CD4-positive, alpha-beta T cell treated with Interleukin-2 at 100 ng/mL for 4 hours (primary cell): ENCODE measurements around the gene GRK5.

ENCODE experiments used
- DNase-seq: peaks from one replicate; pipeline ENCODE4 v3.0.0-alpha.2; 2020; ENCODE audit warnings: low spot score

Gene GRK5

GRCh38 chr10:119360181-119360921, 153.0 kb downstream of the GRK5 start:
- no peak for DNase-seq

- DNase-seq = no peak
Measured at GRCh38 chr10:119361037-119361436, 153.7 kb downstream of the GRK5 start.

DNA sequence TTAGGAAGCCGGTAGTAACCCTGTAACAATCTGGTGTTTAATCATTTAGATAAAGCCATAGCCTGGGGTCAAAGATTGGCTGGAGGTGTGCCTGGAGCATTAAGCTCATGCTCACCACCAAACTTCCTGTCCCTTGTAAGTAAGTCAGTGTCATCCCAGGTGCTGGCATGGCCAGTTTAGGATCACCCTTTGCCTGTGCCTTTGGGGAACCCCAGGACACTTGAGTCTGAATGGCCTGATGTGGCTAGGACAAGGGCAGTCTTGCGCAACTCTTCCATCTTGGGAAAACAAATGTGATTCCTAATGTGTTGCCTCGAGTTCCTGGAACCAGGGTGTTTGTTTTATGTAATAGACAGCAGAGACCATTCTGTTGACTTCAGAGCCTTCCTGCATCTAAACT, 154.8 kb downstream of the GRK5 start:
- no peak for DNase-seq

- DNase-seq = no peak
Measured at GRCh38 chr10:119364645-119365600, 157.6 kb downstream of the GRK5 start.

DNA sequence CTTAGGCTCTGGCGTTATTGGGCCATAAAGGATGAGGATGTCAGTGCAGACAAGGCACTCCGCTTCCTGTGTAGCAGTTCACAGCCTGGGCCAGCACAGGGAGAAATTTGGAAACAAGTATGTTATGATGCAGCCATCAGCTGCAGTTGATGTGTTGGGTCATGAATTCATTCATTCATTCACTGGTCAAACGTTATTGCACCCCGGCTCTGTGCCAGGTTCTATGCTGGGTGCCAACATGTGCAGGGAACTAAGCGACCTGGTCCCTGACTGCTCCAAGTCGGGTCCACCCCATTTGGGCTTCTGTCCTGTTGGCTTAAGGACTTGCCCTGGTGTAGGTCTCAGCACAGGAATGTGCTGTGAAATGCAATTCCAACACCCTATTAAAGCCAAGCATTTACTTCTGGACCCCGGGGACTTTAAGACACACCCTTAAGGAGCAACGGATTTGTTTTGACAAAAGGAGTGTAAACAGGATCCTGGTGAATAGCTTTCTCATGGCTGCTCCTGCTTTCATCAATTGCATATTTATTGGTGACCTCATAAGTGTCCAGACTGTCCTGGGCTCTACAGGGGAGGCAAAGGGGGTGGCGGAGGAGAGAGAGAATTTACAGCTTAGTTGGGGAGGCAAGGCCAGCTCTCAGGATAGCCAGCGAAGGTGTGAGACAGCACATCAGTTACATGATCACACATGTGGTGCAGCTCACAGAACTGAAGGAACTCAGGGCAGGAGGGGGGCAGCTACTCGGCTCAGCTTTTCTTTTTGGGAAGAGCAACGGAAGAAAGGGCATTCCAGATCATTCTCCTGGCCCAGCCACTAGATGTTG, 158.6 kb downstream of the GRK5 start:
- no peak for DNase-seq

- DNase-seq = no peak
Measured at GRCh38 chr10:119367841-119368549, 160.6 kb downstream of the GRK5 start.

GRCh38 chr10:119368581-119368980, 161.2 kb downstream of the GRK5 start:
- no peak for DNase-seq

GRCh38 chr10:119368991-119369869, 161.9 kb downstream of the GRK5 start:
- DNase-seq = no peak

DNA sequence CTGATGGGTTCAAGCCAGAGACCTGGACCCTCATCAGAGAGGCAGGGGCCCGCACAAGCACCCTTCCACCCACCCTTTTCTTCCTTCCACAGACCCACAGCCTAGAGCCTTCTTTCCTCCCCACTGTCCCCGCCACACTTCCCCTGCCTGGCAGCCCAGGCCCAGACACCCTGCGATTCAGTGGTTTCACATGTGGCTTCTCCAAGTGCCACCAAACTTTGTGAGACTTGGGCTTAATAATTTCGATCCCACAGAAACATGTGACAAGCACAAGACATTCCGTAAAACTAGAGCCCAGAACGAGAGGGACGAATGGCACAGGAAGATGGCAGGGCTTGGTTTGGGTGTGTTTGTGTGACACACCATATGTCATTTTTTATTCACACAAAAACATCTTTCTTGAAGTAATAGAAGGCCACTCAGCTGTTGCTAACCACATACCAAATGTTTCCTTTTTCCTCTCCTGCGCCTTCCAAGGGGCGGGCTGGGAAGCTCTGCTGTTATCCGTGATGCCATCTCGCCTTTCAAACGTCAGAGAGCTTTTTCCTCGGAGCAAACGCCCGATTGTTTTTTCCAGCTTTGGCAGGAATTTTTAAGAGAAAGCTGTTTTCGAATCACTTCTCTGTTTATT, 162.9 kb downstream of the GRK5 start:
- no peak for DNase-seq

DNA sequence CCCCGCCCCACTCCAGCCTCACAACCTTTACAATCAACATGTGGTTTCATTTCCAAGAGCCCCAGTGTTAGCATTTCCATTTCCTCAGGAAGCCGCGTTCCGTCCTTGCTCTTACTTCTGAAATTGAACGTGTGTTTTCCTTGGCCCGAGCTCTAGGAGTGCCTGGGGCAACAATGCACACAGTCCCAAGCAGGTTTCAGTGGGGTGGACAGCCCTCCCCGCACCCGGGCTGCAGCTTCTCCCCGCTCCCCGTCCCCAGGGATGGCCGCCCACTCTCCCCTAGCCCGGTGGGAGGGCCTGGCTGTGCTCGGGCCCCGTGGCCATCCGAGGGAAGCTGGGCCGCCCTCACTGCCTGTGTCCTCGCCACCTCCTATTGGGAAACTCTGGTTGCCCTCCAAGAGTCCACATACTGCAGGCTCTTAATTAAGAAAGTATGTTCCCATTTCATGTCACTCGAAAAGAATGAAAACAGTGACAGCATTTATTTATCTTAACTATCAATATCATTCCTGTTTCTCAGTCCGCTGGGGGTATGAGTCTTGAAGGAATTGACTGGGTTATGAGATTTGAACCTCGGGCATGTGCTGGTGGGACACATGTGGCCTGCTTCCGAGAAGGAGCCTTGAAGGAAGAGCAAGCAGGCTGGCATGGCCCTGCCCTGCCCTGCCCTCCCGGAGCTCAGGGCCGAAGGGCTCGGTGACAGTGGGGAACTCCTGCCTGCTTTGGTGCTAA, 163.8 kb downstream of the GRK5 start:
- no peak for DNase-seq

- no peak for DNase-seq
Measured at GRCh38 chr10:119371704-119372663, 164.6 kb downstream of the GRK5 start.

GRCh38 chr10:119373294-119374102, 166.1 kb downstream of the GRK5 start:
- DNase-seq = no peak

DNA sequence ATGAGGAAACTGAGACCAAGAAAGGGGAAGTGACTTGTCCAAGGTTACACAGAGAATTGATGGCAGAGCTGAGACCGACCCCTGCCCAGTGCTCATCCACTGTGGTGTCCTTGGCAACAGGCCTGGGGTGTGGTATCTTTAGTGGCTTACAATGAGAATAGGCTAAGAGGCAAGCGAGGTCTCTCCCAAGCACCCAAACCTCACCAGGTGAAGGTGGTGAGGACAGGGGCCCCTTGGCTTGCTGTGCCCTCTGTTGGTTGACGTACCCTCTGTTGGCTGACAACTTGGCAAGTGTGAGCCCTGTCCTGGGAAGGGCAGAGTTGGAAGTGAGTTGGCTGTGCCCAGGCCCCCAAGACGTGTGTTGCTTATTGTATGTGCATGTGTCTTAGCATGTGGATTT, 166.9 kb downstream of the GRK5 start:
- DNase-seq = no peak

DNA sequence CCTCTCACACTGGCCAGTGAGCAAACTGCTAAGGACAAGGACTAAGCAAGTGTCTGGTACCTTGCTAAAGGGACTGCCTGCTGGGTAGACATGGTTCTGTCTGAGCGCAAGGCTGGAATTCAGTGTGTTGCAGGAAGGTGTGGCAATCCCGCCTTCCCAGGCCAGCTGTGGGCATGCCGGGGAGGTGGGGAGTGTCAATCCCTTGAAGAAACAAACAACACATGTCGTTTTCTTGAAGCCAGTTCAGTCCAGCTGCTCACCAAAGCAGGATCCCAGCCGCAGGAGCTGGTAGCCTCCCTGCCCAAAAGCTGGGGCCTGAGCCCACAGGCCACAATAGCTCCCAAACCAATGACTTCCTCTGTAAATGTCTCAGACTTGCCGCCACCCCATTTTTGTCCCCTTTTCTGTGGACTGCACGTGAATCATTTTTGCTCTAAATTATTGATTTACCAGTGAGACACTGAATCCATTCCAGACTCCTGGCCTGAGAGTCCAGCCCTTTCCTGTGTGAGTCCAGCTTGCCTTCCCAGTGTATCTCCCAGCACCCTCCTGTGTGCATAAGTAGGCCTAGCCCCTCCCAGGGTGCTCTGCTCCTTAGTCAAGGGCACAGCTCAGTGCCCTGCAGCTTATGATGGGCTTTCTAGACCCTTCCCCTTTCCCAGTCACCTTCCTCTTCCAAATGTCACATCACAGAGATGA, 168.4 kb downstream of the GRK5 start:
- no peak for DNase-seq

DNA sequence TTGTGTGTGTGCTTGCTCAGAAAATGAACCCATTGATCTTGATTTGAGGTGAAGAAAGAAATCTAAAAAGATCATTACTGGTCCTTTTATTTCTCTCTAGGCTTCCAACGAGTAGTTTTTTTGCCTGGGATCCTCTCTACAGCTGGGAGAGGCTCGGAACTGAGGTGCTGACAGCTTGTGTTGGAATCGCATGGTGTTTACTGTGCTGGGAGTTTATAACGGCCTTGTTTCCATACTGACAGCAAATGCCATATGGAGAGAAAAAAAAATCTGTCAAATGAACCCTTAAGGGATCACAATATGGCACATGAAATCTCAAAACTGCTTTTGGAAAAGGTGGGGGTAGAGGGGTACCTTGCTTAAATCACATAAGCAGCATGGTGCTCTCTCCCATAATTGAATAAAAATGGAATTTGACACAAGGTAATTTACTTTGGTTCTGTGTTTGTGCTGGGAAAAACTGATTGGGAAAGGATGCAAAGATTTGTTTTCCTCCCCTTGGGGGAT, 170.1 kb downstream of the GRK5 start:
- no peak for DNase-seq

GRCh38 chr10:119377958-119378736, 170.8 kb downstream of the GRK5 start:
- no peak for DNase-seq
